Stimulated activated effector memory CD8-positive, alpha-beta T cell treated with anti-CD3 and anti-CD28 coated beads, Interleukin-12 subunit alpha, Interleukin-12 subunit beta, amount 100 ng/mL, for 72 hours (primary cell): ENCODE data around the gene ST6GALNAC3.

Source experiments
- ATAC-seq: fragments of 150-1000 bp; cut with Tn5 transposase; 2 replicates; pipeline ENCODE4 v1.10.0; 2021
- DNase-seq, 2 donors: peaks; one replicate each; pipeline ENCODE4 v3.0.0; 2021 to 2022; ENCODE audit warnings: low spot score in 2 of 2
- H3K27ac Mint-ChIP-seq: one replicate; pipeline ENCODE4 v1.8.0; 2022; ENCODE audit warnings: mild to moderate bottlenecking, mixed read lengths
- H3K36me3 Mint-ChIP-seq: one replicate; pipeline ENCODE4 v1.8.0; 2022; ENCODE audit warnings: mild to moderate bottlenecking, mixed read lengths
- H3K4me1 Mint-ChIP-seq: one replicate; pipeline ENCODE4 v1.8.0; 2022; ENCODE audit warnings: mixed read lengths
- H3K4me3 Mint-ChIP-seq: one replicate; pipeline ENCODE4 v1.8.0; 2022; ENCODE audit warnings: mild to moderate bottlenecking, mixed read lengths
- H3K9me3 Mint-ChIP-seq: one replicate; pipeline ENCODE4 v1.8.0; 2022; ENCODE audit warnings: mixed read lengths

ST6GALNAC3 gene

DNA sequence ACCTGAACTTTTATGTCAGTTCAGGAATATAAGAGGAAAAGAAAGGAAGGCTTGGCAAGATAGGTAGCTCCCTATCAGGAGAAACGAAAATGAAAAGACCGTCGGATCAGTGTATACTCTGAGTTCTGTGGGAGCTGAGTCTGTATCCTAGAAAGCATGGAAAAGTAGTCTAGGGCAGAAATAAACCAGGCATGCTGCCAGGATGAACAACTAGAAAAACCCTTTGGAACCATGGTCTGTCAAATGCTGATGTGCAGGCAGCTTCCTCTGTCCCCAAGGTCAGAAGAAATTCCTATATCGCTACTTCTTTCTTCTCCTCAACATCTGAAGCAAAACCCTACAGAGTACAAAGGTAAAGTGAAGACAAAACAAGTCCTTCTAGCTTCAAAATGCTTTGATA, 268.8 kb downstream of the ST6GALNAC3 start:
- Mint-ChIP-seq H3K36me3 (no peaks in the 10 kb centered on the region), H3K4me1 (no peaks in the 10 kb centered on the region), H3K9me3 (peaks cover 3% of the 10 kb centered on the region), H3K4me3 (no peak overlapping the region), H3K27ac (no peak overlapping the region)
- ATAC-seq: no peak
- DNase-seq: no peak

DNA sequence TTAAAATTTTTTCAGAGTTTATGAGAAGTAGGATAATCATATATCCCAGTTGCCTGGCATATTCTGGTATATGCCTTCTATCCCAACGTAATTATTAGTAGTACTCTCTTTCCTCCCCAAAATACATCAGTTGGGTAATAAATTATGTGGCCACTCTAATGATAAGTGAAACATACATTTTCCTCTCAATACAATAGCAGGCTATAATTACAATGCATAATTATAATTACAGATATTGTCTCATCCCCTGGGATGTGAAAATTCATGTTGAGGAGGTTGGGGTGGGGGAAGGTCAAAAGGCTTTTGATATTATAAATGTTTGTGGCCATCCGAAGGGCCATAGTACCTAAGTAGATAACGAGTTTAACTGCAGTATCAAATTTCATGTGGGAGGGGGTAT, 277.1 kb downstream of the ST6GALNAC3 start:
- no peaks in the 10 kb centered on the region for H3K36me3 Mint-ChIP-seq
- no peak for ATAC-seq

DNA sequence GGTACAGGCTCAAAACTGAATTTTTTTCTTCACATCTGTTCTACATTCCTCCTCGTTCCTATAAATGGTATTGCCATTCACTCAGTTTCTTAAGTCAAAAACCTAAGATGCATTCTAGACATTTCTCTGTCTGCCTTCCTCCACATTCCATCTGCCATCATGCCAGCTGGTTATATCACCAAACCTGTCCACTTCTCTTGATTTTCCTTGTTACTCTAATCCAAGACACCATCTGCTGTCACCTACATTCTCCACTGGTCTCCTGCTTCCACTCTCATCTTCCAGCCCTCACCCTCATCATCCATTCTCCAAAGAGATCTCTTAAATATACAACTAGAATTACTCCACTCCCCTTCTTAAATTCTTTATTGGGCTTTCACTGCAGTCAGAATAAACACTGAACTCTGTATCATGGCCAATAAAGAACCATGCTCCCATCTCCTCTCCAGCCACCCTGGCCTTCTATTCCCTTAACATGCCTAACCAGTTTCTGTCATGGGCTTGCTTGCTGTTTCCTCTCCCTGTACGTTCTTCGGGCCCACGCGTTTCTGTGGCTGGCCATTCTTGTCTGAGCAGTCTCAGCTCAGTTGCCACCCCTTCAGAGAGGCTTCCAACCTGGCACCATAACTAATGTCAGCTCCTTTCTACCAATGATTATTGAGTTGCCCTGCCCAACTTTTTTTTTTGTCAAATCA, 278.3 kb downstream of the ST6GALNAC3 start:
- Mint-ChIP-seq H3K27ac (no peak overlapping the region), H3K4me1 (no peaks in the 10 kb centered on the region), H3K36me3 (no peaks in the 10 kb centered on the region), H3K4me3 (no peak overlapping the region), H3K9me3 (peaks cover 7% of the 10 kb centered on the region)
- ATAC-seq (no peak), DNase-seq (no peak)

More for the DNA sequence above, 277.1 kb downstream of the ST6GALNAC3 start:
- Mint-ChIP-seq H3K9me3 (peaks cover 5% of the 10 kb centered on the region), H3K4me1 (no peaks in the 10 kb centered on the region), H3K4me3 (no peak overlapping the region), H3K27ac (no peak overlapping the region)
- no peak for DNase-seq

DNA sequence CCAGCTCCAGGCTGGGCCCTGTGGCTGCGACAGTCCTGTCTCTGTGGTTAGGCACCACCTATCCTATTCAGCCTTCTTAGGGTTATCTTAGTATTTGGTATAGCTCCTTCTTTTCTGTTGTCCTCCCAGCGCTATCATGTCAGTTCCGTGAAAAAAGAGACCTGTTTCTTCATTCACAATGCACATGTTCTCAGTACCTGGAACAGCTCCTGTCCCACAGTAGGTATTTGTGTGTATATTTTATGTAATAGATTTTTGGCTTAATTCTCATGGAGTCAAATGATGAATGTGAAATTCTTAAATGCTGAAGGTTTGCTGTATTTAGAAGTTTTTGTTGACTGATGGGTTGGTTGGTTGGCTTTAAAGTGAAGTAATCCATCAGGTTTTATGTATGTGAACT, 279.7 kb downstream of the ST6GALNAC3 start:
- Mint-ChIP-seq H3K36me3 (no peaks in the 10 kb centered on the region), H3K27ac (no peak overlapping the region), H3K9me3 (peaks cover 10% of the 10 kb centered on the region), H3K4me3 (no peak overlapping the region), H3K4me1 (no peaks in the 10 kb centered on the region)
- no peak for ATAC-seq
- no peak for DNase-seq

DNA sequence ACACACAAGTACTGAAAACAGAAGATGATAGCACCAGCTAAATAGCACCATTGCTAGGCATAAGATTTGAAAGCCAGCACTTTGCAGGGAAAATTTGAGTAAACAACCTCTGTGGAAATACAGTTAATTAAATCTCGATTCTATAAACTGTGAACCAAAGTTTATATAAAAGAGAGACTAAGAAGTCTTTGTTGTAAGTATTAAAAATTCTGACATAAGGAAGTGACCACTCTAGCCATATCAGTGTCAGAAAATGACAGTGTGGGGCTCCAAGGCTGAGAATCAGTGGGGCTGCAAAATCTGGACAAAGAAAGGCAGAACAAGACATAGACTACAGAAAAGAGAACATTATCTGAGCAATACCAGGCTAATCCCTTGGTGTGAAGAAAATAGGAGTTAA, 292.2 kb downstream of the ST6GALNAC3 start:
- no peak overlapping the region for H3K27ac Mint-ChIP-seq
- H3K36me3 Mint-ChIP-seq: no peaks in the 10 kb centered on the region
- H3K9me3 Mint-ChIP-seq: no peaks in the 10 kb centered on the region
- no peak for DNase-seq
- no peak overlapping the region for H3K4me3 Mint-ChIP-seq
- ATAC-seq: no peak
- H3K4me1 Mint-ChIP-seq: no peaks in the 10 kb centered on the region

DNA sequence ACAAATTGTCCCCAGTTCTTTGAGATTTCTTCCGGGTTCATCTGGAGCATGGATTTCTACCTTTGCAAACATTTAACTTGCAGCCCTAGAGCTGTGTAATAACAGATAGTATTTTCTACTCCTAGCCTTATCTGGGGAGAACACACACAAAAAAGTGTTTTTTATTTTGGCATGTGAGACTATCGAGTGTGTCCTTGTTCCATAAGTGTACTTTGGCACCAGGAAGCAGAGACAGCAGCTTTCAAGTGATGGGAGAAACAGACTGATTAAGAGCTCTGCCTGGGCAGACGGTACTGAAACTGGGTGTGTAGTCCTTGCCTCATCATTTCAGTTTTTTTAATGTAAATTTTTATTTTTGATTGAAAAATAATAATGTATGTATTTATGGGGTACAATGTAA, 297.4 kb downstream of the ST6GALNAC3 start:
- no peak for ATAC-seq
- H3K9me3 Mint-ChIP-seq: peaks cover 4% of the 10 kb centered on the region
- no peaks in the 10 kb centered on the region for H3K36me3 Mint-ChIP-seq
- H3K4me1 Mint-ChIP-seq: no peaks in the 10 kb centered on the region
- no peak overlapping the region for H3K27ac Mint-ChIP-seq
- H3K4me3 Mint-ChIP-seq: no peak overlapping the region
- DNase-seq: no peak

DNA sequence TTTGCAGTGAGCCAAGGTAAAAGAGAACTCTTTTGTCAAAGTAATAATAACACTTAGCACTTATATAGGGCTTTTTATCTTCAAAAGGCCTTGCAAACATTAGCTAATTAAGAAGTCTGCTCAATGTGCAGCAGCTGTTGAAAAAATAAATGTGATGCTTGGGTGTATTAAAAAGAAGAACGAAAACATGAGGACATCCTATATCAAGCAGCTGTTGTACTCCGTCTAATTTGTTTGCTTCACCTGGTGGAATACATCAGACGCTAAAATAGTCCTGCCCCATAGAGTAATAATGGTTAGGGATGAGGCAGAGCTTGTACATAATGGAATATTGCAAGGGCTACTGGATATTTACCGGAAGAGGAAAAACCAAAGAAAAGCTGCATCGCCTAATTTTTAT, 299.5 kb downstream of the ST6GALNAC3 start:
- peaks cover 6% of the 10 kb centered on the region for H3K9me3 Mint-ChIP-seq
- ATAC-seq: no peak
- no peak for DNase-seq
- no peak overlapping the region for H3K27ac Mint-ChIP-seq
- no peaks in the 10 kb centered on the region for H3K36me3 Mint-ChIP-seq
- H3K4me3 Mint-ChIP-seq: no peak overlapping the region
- H3K4me1 Mint-ChIP-seq: no peaks in the 10 kb centered on the region

DNA sequence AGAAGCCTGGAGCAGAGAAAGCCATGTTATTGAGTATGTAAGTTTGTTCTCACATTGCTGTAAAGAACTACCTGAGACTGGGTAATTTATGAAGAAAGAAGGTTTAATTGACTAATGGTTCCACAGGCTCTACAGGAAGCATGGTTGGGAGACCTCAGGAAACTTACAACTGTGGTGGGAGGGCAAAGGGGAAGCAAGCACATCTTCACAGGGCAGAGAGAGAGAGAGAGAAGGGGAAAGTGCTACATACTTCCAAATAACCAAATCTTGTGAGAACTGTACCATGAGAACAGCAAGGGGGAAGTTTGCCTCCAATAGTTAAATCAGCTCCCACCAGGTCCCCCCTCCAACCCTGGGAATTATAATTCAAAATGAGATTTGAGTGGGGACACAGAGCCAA, 302.7 kb downstream of the ST6GALNAC3 start:
- no peak overlapping the region for H3K4me3 Mint-ChIP-seq
- H3K9me3 Mint-ChIP-seq: peaks cover 6% of the 10 kb centered on the region
- ATAC-seq: no peak
- H3K4me1 Mint-ChIP-seq: no peaks in the 10 kb centered on the region
- DNase-seq: no peak
- no peaks in the 10 kb centered on the region for H3K36me3 Mint-ChIP-seq
- H3K27ac Mint-ChIP-seq: no peak overlapping the region

DNA sequence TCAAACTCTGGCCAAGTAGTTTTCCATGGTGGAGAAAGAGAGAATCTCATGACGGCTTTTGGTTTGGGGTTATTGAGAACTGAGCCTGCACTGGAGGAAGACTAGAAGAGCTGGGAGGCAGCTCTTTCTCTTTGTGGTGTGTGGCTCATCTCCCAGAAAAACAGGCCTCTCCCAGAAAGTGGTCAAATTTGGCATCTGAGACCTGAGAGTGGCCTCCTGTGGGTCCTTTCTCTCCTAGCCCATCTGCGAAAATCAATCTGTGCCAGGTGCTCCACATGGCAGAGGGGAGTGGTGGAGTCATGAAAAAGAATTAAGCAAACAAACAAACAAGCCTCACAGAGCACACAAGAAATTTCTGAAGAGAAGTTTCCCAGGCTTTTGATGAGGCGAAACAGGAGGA, 305.0 kb downstream of the ST6GALNAC3 start:
- H3K27ac Mint-ChIP-seq: no peak overlapping the region
- no peaks in the 10 kb centered on the region for H3K36me3 Mint-ChIP-seq
- no peaks in the 10 kb centered on the region for H3K4me1 Mint-ChIP-seq
- no peak overlapping the region for H3K4me3 Mint-ChIP-seq
- peaks cover 3% of the 10 kb centered on the region for H3K9me3 Mint-ChIP-seq
- DNase-seq (no peak), ATAC-seq (no peak)

DNA sequence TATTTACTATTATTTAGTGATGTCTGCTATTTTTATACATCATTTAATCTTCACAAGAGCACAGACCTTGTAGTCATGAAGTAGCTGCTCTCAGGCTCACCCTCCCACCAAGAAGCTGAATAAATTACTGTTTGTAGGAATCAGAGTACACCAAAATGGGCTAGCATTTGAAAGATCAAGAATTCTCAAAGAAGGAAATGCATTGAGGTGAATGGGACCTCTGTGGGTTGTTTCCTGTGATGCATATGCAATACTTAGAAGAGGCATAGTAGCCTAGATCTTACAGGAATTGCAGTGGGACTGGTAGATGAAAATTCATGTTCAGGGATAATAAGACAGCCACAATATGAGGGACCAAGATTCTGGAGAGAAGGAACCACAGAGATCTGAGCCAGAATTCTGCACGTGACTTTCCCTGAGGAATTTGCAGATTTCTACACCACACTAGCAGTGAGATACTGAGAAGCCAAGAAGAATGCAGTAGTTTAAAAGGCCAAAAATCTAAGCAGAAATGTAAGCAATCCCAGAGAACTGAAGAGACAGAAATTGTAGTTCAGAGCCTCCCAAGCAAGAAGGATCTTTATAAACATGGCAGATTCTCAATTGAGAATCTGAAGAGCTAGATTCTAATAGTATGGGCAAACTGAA, 307.0 kb downstream of the ST6GALNAC3 start:
- Mint-ChIP-seq H3K4me3 (no peak overlapping the region), H3K27ac (no peak overlapping the region), H3K36me3 (no peaks in the 10 kb centered on the region), H3K9me3 (peaks cover 3% of the 10 kb centered on the region), H3K4me1 (no peaks in the 10 kb centered on the region)
- ATAC-seq (no peak), DNase-seq (no peak)

DNA sequence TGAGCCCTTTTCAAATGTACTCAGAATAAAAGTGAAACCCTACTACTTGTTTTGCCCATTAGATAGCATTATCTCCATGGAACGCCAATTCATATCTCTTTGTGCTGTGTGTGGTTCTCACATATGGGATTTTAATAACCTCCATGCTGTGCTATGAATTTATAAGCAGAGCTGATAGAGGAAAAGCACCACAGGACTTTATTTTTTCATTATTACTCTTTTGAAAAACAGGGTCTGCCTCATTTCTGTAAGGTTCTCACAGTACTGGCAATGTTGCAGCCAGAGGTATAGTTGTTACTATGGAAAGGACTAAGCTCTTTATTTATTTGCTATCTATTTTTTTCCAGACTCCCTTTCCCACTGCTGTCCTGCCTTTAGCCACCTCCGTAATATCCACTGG, 313.7 kb downstream of the ST6GALNAC3 start:
- no peaks in the 10 kb centered on the region for H3K36me3 Mint-ChIP-seq
- no peak for ATAC-seq
- H3K4me1 Mint-ChIP-seq: no peaks in the 10 kb centered on the region
- H3K27ac Mint-ChIP-seq: no peak overlapping the region
- H3K9me3 Mint-ChIP-seq: no peaks in the 10 kb centered on the region
- DNase-seq: no peak
- no peak overlapping the region for H3K4me3 Mint-ChIP-seq

DNA sequence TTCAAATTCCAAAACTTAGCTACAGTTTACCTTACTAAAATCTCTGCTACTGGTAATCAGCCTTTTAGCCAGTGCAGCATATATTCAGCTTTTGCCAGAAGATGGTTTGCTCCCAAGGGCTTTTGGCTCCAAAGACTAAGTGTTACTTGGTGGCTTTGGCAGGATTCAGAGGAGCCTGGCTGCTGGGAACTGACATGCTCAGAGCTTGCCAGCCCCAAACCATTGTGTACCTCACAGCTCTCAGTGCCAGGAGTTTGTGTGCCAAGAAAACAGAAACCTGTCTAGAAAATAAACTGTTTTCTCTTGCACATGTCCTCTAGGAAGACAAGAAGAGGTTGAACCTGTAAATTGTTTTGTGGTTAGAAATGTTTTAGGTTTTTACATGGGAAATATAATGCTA, 315.9 kb downstream of the ST6GALNAC3 start:
- Mint-ChIP-seq H3K4me3 (no peak overlapping the region), H3K9me3 (no peaks in the 10 kb centered on the region), H3K36me3 (no peaks in the 10 kb centered on the region), H3K27ac (no peak overlapping the region), H3K4me1 (no peaks in the 10 kb centered on the region)
- no peak for ATAC-seq
- DNase-seq: no peak

DNA sequence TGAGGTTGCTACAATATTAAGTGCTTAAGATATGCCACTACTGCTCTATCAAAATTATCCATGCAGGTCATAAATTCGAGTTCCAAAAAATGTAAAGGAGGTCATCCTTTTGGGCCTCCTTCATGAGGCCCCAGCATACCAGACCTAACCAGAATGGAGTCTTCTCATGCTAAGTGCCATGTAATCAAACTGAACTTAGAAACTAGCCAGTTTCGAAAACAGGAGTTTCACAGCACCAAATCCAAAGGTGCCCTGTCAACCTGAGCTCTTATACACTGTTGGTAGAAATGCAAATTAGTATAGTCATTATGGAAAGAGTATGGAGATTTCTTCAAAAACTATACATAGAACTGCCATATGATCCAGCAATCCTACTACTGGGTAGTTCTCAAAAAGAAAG, 320.5 kb downstream of the ST6GALNAC3 start:
- DNase-seq (no peak), ATAC-seq (no peak)
- Mint-ChIP-seq H3K4me1 (no peaks in the 10 kb centered on the region), H3K9me3 (no peaks in the 10 kb centered on the region), H3K4me3 (no peak overlapping the region), H3K27ac (no peak overlapping the region), H3K36me3 (no peaks in the 10 kb centered on the region)

DNA sequence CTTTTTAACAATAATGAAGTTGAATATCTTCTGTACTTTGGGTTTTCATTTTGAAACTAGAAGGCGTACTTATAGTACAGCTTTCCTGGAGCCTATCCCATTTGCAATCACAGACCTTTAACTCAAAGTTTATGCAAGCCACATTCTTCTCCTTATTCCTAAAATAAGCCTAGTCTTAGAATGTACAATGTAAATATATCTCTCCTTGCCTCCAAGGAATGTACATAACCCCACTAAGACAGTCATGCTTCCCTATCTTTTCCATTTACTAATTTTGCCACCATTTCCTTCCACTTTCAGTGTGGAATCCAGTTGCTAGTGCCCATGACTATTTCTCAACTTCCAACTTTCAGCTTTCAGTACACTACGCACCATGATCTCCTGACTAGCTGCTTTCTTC, 327.6 kb downstream of the ST6GALNAC3 start:
- Mint-ChIP-seq H3K4me1 (no peaks in the 10 kb centered on the region), H3K27ac (no peak overlapping the region), H3K36me3 (no peaks in the 10 kb centered on the region), H3K4me3 (no peak overlapping the region), H3K9me3 (peaks cover 5% of the 10 kb centered on the region)
- ATAC-seq (no peak), DNase-seq (no peak)

DNA sequence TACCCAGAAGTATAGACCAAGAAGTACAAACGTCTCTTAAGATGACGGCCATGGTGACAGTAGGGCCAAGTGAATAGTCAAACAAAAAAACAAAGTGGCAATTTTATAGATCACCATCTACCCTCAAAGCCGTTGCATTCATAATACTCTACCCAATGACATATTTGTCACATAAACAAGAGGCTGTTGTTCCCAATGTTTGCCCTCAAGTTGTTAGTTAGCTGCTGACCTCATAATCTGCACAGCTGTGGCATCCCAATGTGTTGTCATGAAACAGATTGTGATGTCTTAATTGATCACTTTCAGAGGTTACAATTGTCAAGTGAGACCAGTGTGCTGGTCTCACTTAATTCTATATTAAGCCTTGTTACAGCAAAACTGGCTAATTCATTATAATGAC, 333.8 kb downstream of the ST6GALNAC3 start:
- H3K27ac Mint-ChIP-seq: no peak overlapping the region
- H3K4me1 Mint-ChIP-seq: no peaks in the 10 kb centered on the region
- peaks cover 3% of the 10 kb centered on the region for H3K9me3 Mint-ChIP-seq
- no peak overlapping the region for H3K4me3 Mint-ChIP-seq
- H3K36me3 Mint-ChIP-seq: no peaks in the 10 kb centered on the region
- no peak for DNase-seq
- no peak for ATAC-seq

DNA sequence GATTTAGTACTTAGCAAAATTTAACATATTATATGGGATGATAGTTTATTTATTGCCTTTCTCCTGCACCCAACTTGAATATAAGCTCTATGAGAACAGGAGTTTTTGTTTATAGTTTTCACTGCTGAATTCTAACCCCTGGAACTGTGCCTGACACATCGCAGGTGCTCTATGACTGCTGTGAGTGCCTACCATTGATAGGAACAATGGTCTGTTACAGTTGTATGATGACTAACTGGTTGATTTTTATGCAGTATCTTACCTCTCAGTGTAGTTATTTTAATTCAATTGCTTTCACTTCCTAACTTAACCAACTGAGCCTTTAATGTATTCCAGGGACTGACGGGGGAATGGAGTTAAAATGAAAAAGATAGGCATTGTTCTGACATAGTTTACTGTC, 336.0 kb downstream of the ST6GALNAC3 start:
- no peak overlapping the region for H3K27ac Mint-ChIP-seq
- H3K9me3 Mint-ChIP-seq: peaks cover 3% of the 10 kb centered on the region
- H3K4me1 Mint-ChIP-seq: no peaks in the 10 kb centered on the region
- ATAC-seq (no peak), DNase-seq (no peak)
- H3K4me3 Mint-ChIP-seq: no peak overlapping the region
- H3K36me3 Mint-ChIP-seq: no peaks in the 10 kb centered on the region
